Myocyte (in vitro differentiated cells): Measurements from ENCODE around the gene UTS2B. TPM values are rescaled to one million over a fixed set of nuclear protein-coding genes. Genes with fewer than 3 reads are reported as not detected.

Source experiments
- DNase-seq: peaks from one replicate; pipeline ENCODE4 v3.0.0-alpha.2; 2012; ENCODE audit warnings: low read depth
- polyA plus RNA-seq: library from polyadenylated mRNA; unstranded; fragments of >200 nt; gene quantifications from one replicate; pipeline ENCODE4 v1.2.1, GENCODE V29; 2012; ENCODE audit warnings: missing spikeins
- total RNA-seq: library from RNA; depleted of rRNA; stranded (reverse); fragments of >200 nt; gene quantifications from 2 replicates; pipeline ENCODE4 v1.2.3, GENCODE V29; 2014

The UTS2B gene
- 0.16 and 0.36 TPM in 2 replicates for total RNA-seq
- polyA plus RNA-seq = 0.37 TPM

- peak; percentile 72 for DNase-seq
Measured at GRCh38 chr3:191329654-191330529, at the start of gene UTS2B. TSS of gene UTS2B (minus strand) at chr3:191330526. CDS start at chr3:191282189, 48,337 bp downstream.

GRCh38 chr3:191380001-191380400 lies 49.7 kb upstream of the UTS2B start:
- no peak for DNase-seq

GRCh38 chr3:191379446-191379845 lies 49.1 kb upstream of the UTS2B start:
- no peak for DNase-seq

- no peak for DNase-seq
Measured at GRCh38 chr3:191378142-191378812, 48.0 kb upstream of the UTS2B start.

GRCh38 chr3:191376516-191377141 lies 46.3 kb upstream of the UTS2B start:
- DNase-seq = peak; percentile 73

GRCh38 chr3:191373327-191373726 lies 43.0 kb upstream of the UTS2B start:
- no peak for DNase-seq

- no peak for DNase-seq
Measured at GRCh38 chr3:191372122-191372521, 41.8 kb upstream of the UTS2B start.

- DNase-seq = no peak
Measured at GRCh38 chr3:191369616-191370010, 39.3 kb upstream of the UTS2B start.

- no peak for DNase-seq
Measured at GRCh38 chr3:191368755-191369615, 38.7 kb upstream of the UTS2B start.

GRCh38 chr3:191366675-191367074 lies 36.3 kb upstream of the UTS2B start:
- DNase-seq = no peak

- no peak for DNase-seq
Measured at GRCh38 chr3:191363221-191363620, 32.9 kb upstream of the UTS2B start.

GRCh38 chr3:191362524-191363090 lies 32.3 kb upstream of the UTS2B start:
- DNase-seq = no peak

GRCh38 chr3:191362037-191362436 lies 31.7 kb upstream of the UTS2B start:
- no peak for DNase-seq

GRCh38 chr3:191361456-191361855 lies 31.1 kb upstream of the UTS2B start:
- no peak for DNase-seq

GRCh38 chr3:191360620-191361019 lies 30.3 kb upstream of the UTS2B start:
- no peak for DNase-seq

- no peak for DNase-seq
Measured at GRCh38 chr3:191358929-191359328, 28.6 kb upstream of the UTS2B start.

- no peak for DNase-seq
Measured at GRCh38 chr3:191357909-191358308, 27.6 kb upstream of the UTS2B start.

GRCh38 chr3:191356631-191357439 lies 26.5 kb upstream of the UTS2B start:
- DNase-seq = peak; percentile 59

- DNase-seq = no peak
Measured at GRCh38 chr3:191355406-191355805, 25.1 kb upstream of the UTS2B start.
